H9 (cell line): Measurements from ENCODE around the gene AVEN. TPM values are rescaled to one million over a fixed set of nuclear protein-coding genes. Genes with fewer than 3 reads are reported as not detected.

Experiments used
- DNase-seq: peaks from one replicate; pipeline ENCODE4 v3.0.0-alpha.2; 2017
- H2AFZ ChIP-seq: one replicate; pipeline ENCODE4 v1.6.1; 2013; ENCODE audit warnings: mild to moderate bottlenecking, low read length, control low read depth, moderate library complexity
- H2AK5ac ChIP-seq: 2 replicates; pipeline ENCODE4 v1.6.1; 2013; ENCODE audit warnings: low read length, control low read depth, mixed read lengths; ENCODE audit not compliant: insufficient read length
- H2BK120ac ChIP-seq: one replicate; pipeline ENCODE4 v1.6.1; 2013; ENCODE audit warnings: low read depth, mild to moderate bottlenecking, low read length, control low read depth, inconsistent platforms; ENCODE audit not compliant: poor library complexity, severe bottlenecking
- H2BK12ac ChIP-seq: 2 replicates; pipeline ENCODE4 v1.6.1; 2013; ENCODE audit warnings: low read length, control low read depth, mixed read lengths, low read depth; ENCODE audit not compliant: insufficient read length
- H2BK15ac ChIP-seq: 2 replicates; pipeline ENCODE4 v1.6.1; 2013; ENCODE audit warnings: low read depth, low read length, control low read depth
- H2BK20ac ChIP-seq: one replicate; pipeline ENCODE4 v1.6.1; 2013; ENCODE audit warnings: low read depth, mild to moderate bottlenecking, low read length, control low read depth, inconsistent platforms; ENCODE audit not compliant: poor library complexity, severe bottlenecking
- H2BK5ac ChIP-seq: 2 replicates; pipeline ENCODE4 v1.6.1; 2013; ENCODE audit warnings: low read length, control low read depth, mixed read lengths; ENCODE audit not compliant: insufficient read length
- H3K14ac ChIP-seq: 2 replicates; pipeline ENCODE4 v1.6.1; 2013; ENCODE audit warnings: low read length, control low read depth; ENCODE audit not compliant: insufficient read depth
- H3K18ac ChIP-seq: 2 replicates; pipeline ENCODE4 v1.6.1; 2013; ENCODE audit warnings: low read depth, mild to moderate bottlenecking, mixed read lengths, low read length, control low read depth; ENCODE audit not compliant: insufficient read length
- H3K23ac ChIP-seq: 2 replicates; pipeline ENCODE4 v1.6.1; 2013; ENCODE audit warnings: low read length, control low read depth, mixed read lengths, low read depth; ENCODE audit not compliant: insufficient read length
- H3K23me2 ChIP-seq: 2 replicates; pipeline ENCODE4 v1.6.1; 2013; ENCODE audit warnings: low read depth, mild to moderate bottlenecking, mixed read lengths, low read length, control low read depth; ENCODE audit not compliant: insufficient read length, poor library complexity, severe bottlenecking
- H3K27ac ChIP-seq: 2 replicates; pipeline ENCODE4 v1.5.1; 2013; ENCODE audit warnings: low read length, control low read depth, mixed read lengths, low read depth; ENCODE audit not compliant: insufficient read length
- H3K27me3 ChIP-seq: 2 replicates; pipeline ENCODE4 v1.6.1; 2013; ENCODE audit warnings: low read length, control low read depth, inconsistent platforms; ENCODE audit not compliant: insufficient read depth
- H3K4ac ChIP-seq: 2 replicates; pipeline ENCODE4 v1.6.1; 2013; ENCODE audit warnings: low read depth, mild to moderate bottlenecking, control low read depth, inconsistent platforms, low read length, moderate library complexity
- H3K4me1 ChIP-seq: 2 replicates; pipeline ENCODE4 v1.6.1; 2013; ENCODE audit warnings: low read length, control low read depth, inconsistent platforms; ENCODE audit not compliant: insufficient read depth
- H3K4me2 ChIP-seq: 2 replicates; pipeline ENCODE4 v1.6.1; 2013; ENCODE audit warnings: low read length, control low read depth, mixed read lengths; ENCODE audit not compliant: insufficient read length, insufficient read depth
- H3K56ac ChIP-seq: 2 replicates; pipeline ENCODE4 v1.6.1; 2013; ENCODE audit warnings: low read depth, mild to moderate bottlenecking, mixed read lengths, low read length, control low read depth; ENCODE audit not compliant: insufficient read length
- H3K79me1 ChIP-seq: 2 replicates; pipeline ENCODE4 v1.6.1; 2013; ENCODE audit warnings: low read depth, mild to moderate bottlenecking, moderate library complexity, low read length, control low read depth, inconsistent platforms; ENCODE audit not compliant: insufficient read depth, poor library complexity, severe bottlenecking
- H3K79me2 ChIP-seq: 2 replicates; pipeline ENCODE4 v1.6.1; 2013; ENCODE audit warnings: low read length, control low read depth, inconsistent platforms; ENCODE audit not compliant: insufficient read depth
- H3K9ac ChIP-seq: 2 replicates; pipeline ENCODE4 v1.6.1; 2013; ENCODE audit warnings: low read length, control low read depth, mixed read lengths; ENCODE audit not compliant: insufficient read length; ENCODE audit errors: extremely low read depth
- H3K9me3 ChIP-seq: one replicate; pipeline ENCODE4 v1.6.1; 2013; ENCODE audit warnings: low read depth, low read length, inconsistent platforms; ENCODE audit not compliant: control insufficient read depth
- H3T11ph ChIP-seq: one replicate; pipeline ENCODE4 v1.6.1; 2013; ENCODE audit warnings: mild to moderate bottlenecking, low read length, control low read depth, inconsistent platforms
- H4K20me1 ChIP-seq: one replicate; pipeline ENCODE4 v1.6.1; 2013; ENCODE audit not compliant: control insufficient read depth, insufficient read length, insufficient read depth
- H4K5ac ChIP-seq: 2 replicates; pipeline ENCODE4 v1.6.1; 2013; ENCODE audit warnings: low read depth, mild to moderate bottlenecking, mixed read lengths, low read length, control low read depth; ENCODE audit not compliant: insufficient read length
- H4K8ac ChIP-seq: replicated peaks from 2 replicates; pipeline ENCODE4 v1.6.1; 2013; ENCODE audit warnings: low read length, control low read depth, mixed read lengths, low read depth; ENCODE audit not compliant: insufficient read length
- H4K91ac ChIP-seq: 2 replicates; pipeline ENCODE4 v1.6.1; 2013; ENCODE audit warnings: low read depth, mild to moderate bottlenecking, moderate library complexity, mixed read lengths, low read length, control low read depth; ENCODE audit not compliant: insufficient read length
- H3K27ac Mint-ChIP-seq, 3 experiments: 2 replicates in 2 of 3; 3 replicates in 1 of 3; pipeline ENCODE4 v1.8.0; 2020 to 2021; ENCODE audit warnings: mixed read lengths in 3 of 3, mild to moderate bottlenecking in 1 of 3, moderate library complexity in 1 of 3
- H3K27me3 Mint-ChIP-seq: 2 replicates; pipeline ENCODE4 v1.8.0; 2021; ENCODE audit warnings: low read depth, mild to moderate bottlenecking, moderate library complexity, mixed read lengths
- H3K36me3 Mint-ChIP-seq, 3 experiments: 2 replicates in 2 of 3; 3 replicates in 1 of 3; pipeline ENCODE4 v1.8.0; 2020 to 2021; ENCODE audit warnings: low read depth in 3 of 3, mixed read lengths in 3 of 3; ENCODE audit not compliant: insufficient read depth in 1 of 3
- H3K4me1 Mint-ChIP-seq, 2 experiments: 2 replicates each; pipeline ENCODE4 v1.8.0; 2020; ENCODE audit warnings: mixed read lengths in 2 of 2
- H3K4me3 Mint-ChIP-seq, 2 experiments: 2 replicates in 1 of 2; 3 replicates in 1 of 2; pipeline ENCODE4 v1.8.0; 2020 to 2021; ENCODE audit warnings: mild to moderate bottlenecking in 2 of 2, mixed read lengths in 2 of 2, moderate library complexity in 1 of 2
- H3K9me3 Mint-ChIP-seq, 2 experiments: 2 replicates in 1 of 2; 3 replicates in 1 of 2; pipeline ENCODE4 v1.8.0; 2020; ENCODE audit warnings: mild to moderate bottlenecking in 2 of 2, mixed read lengths in 2 of 2, moderate library complexity in 1 of 2
- WGBS: extraction: QIAGEN DNeasy Blood & Tissue Kit; methylation state at CpG from one replicate; pipeline ENCODE4 v1.1.7; 2013; ENCODE audit warnings: missing lambda C conversion rate, low lambda C conversion rate, mixed read lengths; ENCODE audit not compliant: insufficient read length; ENCODE audit errors: extremely low coverage; 5-methylcytosine and 5-hydroxymethylcytosine counted together
- total RNA-seq: library from RNA; stranded (reverse); gene quantifications from 2 replicates; pipeline ENCODE4 v1.2.1, GENCODE V29; 2021
- TF ChIP-seq, protein P1 (sequence below): fragments of 200-600 bp; sonication (generic); conservative IDR thresholded peaks from 3 replicates; pipeline ENCODE4 v1.8.0; 2021; ENCODE audit warnings: antibody characterized with exemption, mild to moderate bottlenecking

Gene AVEN
- total RNA-seq, 1 experiment from 2014 or later = 16.1 TPM

DNA sequence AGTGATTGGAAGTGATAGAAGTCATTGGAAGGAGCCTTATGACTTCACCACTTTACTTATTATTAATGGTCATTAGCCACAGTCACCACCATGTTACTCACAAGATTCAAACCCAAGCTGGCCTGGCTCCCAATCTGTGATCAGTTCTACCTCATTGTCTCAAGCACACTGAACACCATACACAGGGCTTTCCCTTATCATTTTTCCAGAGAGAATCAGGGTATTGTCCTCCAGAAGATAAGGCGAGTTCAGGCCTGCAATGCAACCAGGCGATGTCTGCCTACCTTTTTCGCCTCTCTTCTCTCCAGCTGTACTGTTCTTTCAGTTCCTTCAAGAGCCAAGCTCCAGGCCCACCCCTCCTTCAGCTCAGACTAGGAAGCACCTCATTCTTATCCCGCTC lies 37.8 kb upstream of the AVEN start:
- no CpG with 5 or more reads among the region's 4 CpGs for WGBS

More for the DNA sequence above, 37.8 kb upstream of the AVEN start:
- no peaks in the 10 kb centered on the region for H3K9me3 ChIP-seq
- no peak for DNase-seq
- no peak overlapping the region for H4K8ac ChIP-seq
- Mint-ChIP-seq H3K27ac (no peak overlapping the region), H3K27me3 (no peaks in the 10 kb centered on the region; the same call in 1 of the 2 replicates), H3K9me3 (no peaks in the 10 kb centered on the region), H3K36me3 (no peaks in the 10 kb centered on the region), H3K4me3 (no peak overlapping the region), H3K4me1 (no peaks in the 10 kb centered on the region)
- no peak overlapping the region for H2BK120ac ChIP-seq
- H3K79me1 ChIP-seq = no peaks in the 10 kb centered on the region
- no peak overlapping the region for H4K5ac ChIP-seq
- no peaks in the 10 kb centered on the region for H3K79me2 ChIP-seq
- no peak overlapping the region for H2BK12ac ChIP-seq
- no peak overlapping the region for H4K91ac ChIP-seq
- no peak overlapping the region for H3K14ac ChIP-seq
- H2AFZ ChIP-seq = no peak overlapping the region
- H2BK5ac ChIP-seq = no peak overlapping the region
- no peaks in the 10 kb centered on the region for H3K23me2 ChIP-seq
- no peak overlapping the region for H3K23ac ChIP-seq
- H3K27ac ChIP-seq = no peak overlapping the region
- no peak overlapping the region for H3K4me2 ChIP-seq
- H3K27me3 ChIP-seq = no peaks in the 10 kb centered on the region
- no peaks in the 10 kb centered on the region for H3K4me1 ChIP-seq
- H3K9ac ChIP-seq = no peak overlapping the region
- no peak overlapping the region for H3K18ac ChIP-seq
- H2AK5ac ChIP-seq = no peak overlapping the region
- TF ChIP-seq, protein P1, sequence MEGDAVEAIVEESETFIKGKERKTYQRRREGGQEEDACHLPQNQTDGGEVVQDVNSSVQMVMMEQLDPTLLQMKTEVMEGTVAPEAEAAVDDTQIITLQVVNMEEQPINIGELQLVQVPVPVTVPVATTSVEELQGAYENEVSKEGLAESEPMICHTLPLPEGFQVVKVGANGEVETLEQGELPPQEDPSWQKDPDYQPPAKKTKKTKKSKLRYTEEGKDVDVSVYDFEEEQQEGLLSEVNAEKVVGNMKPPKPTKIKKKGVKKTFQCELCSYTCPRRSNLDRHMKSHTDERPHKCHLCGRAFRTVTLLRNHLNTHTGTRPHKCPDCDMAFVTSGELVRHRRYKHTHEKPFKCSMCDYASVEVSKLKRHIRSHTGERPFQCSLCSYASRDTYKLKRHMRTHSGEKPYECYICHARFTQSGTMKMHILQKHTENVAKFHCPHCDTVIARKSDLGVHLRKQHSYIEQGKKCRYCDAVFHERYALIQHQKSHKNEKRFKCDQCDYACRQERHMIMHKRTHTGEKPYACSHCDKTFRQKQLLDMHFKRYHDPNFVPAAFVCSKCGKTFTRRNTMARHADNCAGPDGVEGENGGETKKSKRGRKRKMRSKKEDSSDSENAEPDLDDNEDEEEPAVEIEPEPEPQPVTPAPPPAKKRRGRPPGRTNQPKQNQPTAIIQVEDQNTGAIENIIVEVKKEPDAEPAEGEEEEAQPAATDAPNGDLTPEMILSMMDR = no peak
- no peak overlapping the region for H3K4ac ChIP-seq
- no peaks in the 10 kb centered on the region for H4K20me1 ChIP-seq
- H3K56ac ChIP-seq = no peak overlapping the region
- H2BK15ac ChIP-seq = no peak overlapping the region
- H2BK20ac ChIP-seq = no peak overlapping the region
- H3T11ph ChIP-seq = no peak overlapping the region
